Endothelial cell of umbilical vein (primary cell): ENCODE results near the gene FMN2. TPM values are rescaled to one million over a fixed set of nuclear protein-coding genes. Genes with fewer than 3 reads are reported as not detected.

Experiments used
- BruUV-seq: library from RNA; stranded (reverse); fragments of 400-500 nt; replicated peaks from 2 replicates; lab custom pipeline; 2021; lab: Mats Ljungman, UMichigan
- CTCF ChIA-PET: fragments of 300-600, 350-600 bp; sonication (Branson Sonifier 250); formaldehyde crosslinking; loops from one replicate; lab custom pipeline; 2021; ENCODE audit warnings: antibody characterized with exemption, inconsistent platforms; lab: Charles Lee
- POLR2A ChIA-PET: fragments of 300-600, 350-600 bp; sonication (Branson Sonifier 250); formaldehyde crosslinking; loops from one replicate; lab custom pipeline; 2021; ENCODE audit warnings: antibody characterized with exemption, inconsistent platforms; lab: Charles Lee
- DNase-seq: peaks from one replicate; pipeline ENCODE4 v3.0.0-alpha.2; 2011; ENCODE audit warnings: low read depth, low spot score
- FAIRE-seq: peaks from 2 replicates; lab custom pipeline; 2011; peaks lifted over from hg19 to GRCh38; lab: Jason Lieb, UNC
- H2AFZ ChIP-seq: 2 replicates; pipeline ENCODE4 v1.6.0; 2012; ENCODE audit warnings: low read depth, low read length, control low read depth, inconsistent platforms
- H3K27ac ChIP-seq: 2 replicates; pipeline ENCODE4 v1.5.1; 2011; ENCODE audit warnings: low read depth, mild to moderate bottlenecking, control low read depth, low read length, moderate library complexity; ENCODE audit not compliant: insufficient read depth
- H3K27me3 ChIP-seq, 2 experiments: 2 replicates each; pipeline versions ENCODE4 v1.6.0 to v1.6.1; 2011; ENCODE audit warnings: low read length in 2 of 2, mixed read lengths in 1 of 2; ENCODE audit not compliant: control insufficient read depth in 2 of 2, insufficient read depth in 2 of 2
- H3K36me3 ChIP-seq, 2 experiments: 2 replicates in 1 of 2; 3 replicates in 1 of 2; pipeline ENCODE4 v1.5.1; 2011; ENCODE audit warnings: low read length in 2 of 2, mild to moderate bottlenecking in 1 of 2, moderate library complexity in 1 of 2; ENCODE audit not compliant: control insufficient read depth in 2 of 2, insufficient read depth in 2 of 2; ENCODE audit errors: extremely low read depth in 1 of 2
- H3K4me1 ChIP-seq: 3 replicates; pipeline ENCODE4 v1.5.1; 2011; ENCODE audit warnings: mild to moderate bottlenecking, low read length; ENCODE audit not compliant: control insufficient read depth, insufficient read depth; ENCODE audit errors: extremely low read depth
- H3K4me2 ChIP-seq: 2 replicates; pipeline ENCODE4 v1.6.1; 2011; ENCODE audit warnings: low read length, control low read depth, mixed read lengths; ENCODE audit not compliant: insufficient read depth
- H3K4me3 ChIP-seq, 3 experiments: fragments of 200-600 bp in 1 of 3; sonication (generic), shearing (Covaris generic) in 1 of 3; replicated peaks in 1 of 3; 2 replicates each; pipeline ENCODE4 v1.5.1; 2011 to 2016; ENCODE audit warnings: control low read depth in 3 of 3, low read length in 3 of 3, mild to moderate bottlenecking in 2 of 3, inconsistent platforms in 1 of 3, low read depth in 1 of 3, moderate library complexity in 1 of 3; ENCODE audit not compliant: insufficient read depth in 1 of 3
- H3K79me2 ChIP-seq: 2 replicates; pipeline ENCODE4 v1.6.0; 2012; ENCODE audit warnings: low read length, inconsistent platforms; ENCODE audit not compliant: control insufficient read depth, insufficient read depth
- H3K9ac ChIP-seq: replicated peaks from 2 replicates; pipeline ENCODE3; 2011; ENCODE audit warnings: low read length, control low read depth; ENCODE audit not compliant: insufficient read depth; ENCODE audit errors: extremely low read depth
- H3K9me1 ChIP-seq: replicated peaks from 3 replicates; pipeline ENCODE4 v1.6.0; 2011; ENCODE audit warnings: mild to moderate bottlenecking, low read length; ENCODE audit not compliant: control insufficient read depth, insufficient read depth; ENCODE audit errors: extremely low read depth
- H3K9me3 ChIP-seq: replicated peaks from 2 replicates; pipeline ENCODE4 v1.5.1; 2012; ENCODE audit warnings: low read length, inconsistent platforms; ENCODE audit not compliant: control insufficient read depth, insufficient read depth
- H4K20me1 ChIP-seq: replicated peaks from 2 replicates; pipeline ENCODE3; 2011; ENCODE audit warnings: mild to moderate bottlenecking, low read length; ENCODE audit not compliant: control insufficient read depth, insufficient read depth; ENCODE audit errors: extremely low read depth
- EZH2 ChIP-seq: IDR thresholded peaks from 2 replicates; pipeline ENCODE4 v1.6.1; 2012; ENCODE audit warnings: borderline replicate concordance, low read depth, mild to moderate bottlenecking, moderate library complexity, low read length, inconsistent platforms; ENCODE audit not compliant: severe bottlenecking
- FOS ChIP-seq: IDR thresholded peaks from 2 replicates; pipeline ENCODE4 v1.6.1; 2011; ENCODE audit warnings: mild to moderate bottlenecking, low read length, moderate library complexity, borderline replicate concordance; ENCODE audit not compliant: insufficient read depth
- GATA2 ChIP-seq: IDR thresholded peaks from 2 replicates; pipeline ENCODE4 v1.7.0; 2011; ENCODE audit warnings: low read depth, mild to moderate bottlenecking, moderate library complexity, mixed read lengths, low read length; ENCODE audit not compliant: insufficient read length, insufficient read depth
- JUN ChIP-seq: IDR thresholded peaks from 2 replicates; pipeline ENCODE4 v1.6.1; 2011; ENCODE audit warnings: borderline replicate concordance, low read depth; ENCODE audit not compliant: insufficient read length, insufficient read depth
- MAX ChIP-seq: IDR thresholded peaks from 2 replicates; pipeline ENCODE4 v1.6.1; 2011; ENCODE audit not compliant: insufficient read depth, insufficient read length
- MYC ChIP-seq: IDR thresholded peaks from one replicate; pipeline ENCODE4 v1.6.1; 2011; ENCODE audit warnings: mild to moderate bottlenecking, low read depth, low read length
- POLR2A ChIP-seq: IDR thresholded peaks from 2 replicates; pipeline ENCODE4 v1.6.1; 2012; ENCODE audit warnings: low read depth, mild to moderate bottlenecking, control low read depth, low read length
- POLR2AphosphoS5 ChIP-seq: IDR thresholded peaks from 2 replicates; pipeline ENCODE4 v1.6.1; 2012; ENCODE audit warnings: low read depth, mild to moderate bottlenecking, control low read depth, low read length, moderate library complexity; ENCODE audit not compliant: insufficient read depth
- dilution Hi-C: fragments of 300-500 bp; cut with MboI; formaldehyde crosslinking; loops from one replicate; pipeline ENCODE4 v1.15.0; 2019; ENCODE audit warnings: low sequenced_read_pairs; ENCODE audit not compliant: extremely low pct_ligation_motif_present
- intact Hi-C: fragments of 100-400 bp; cut with micrococcal nuclease; formaldehyde crosslinking; loops from one replicate; pipeline ENCODE4 v1.10.0; 2022
- polyA plus RNA-seq, 4 experiments: library from polyadenylated mRNA; depleted of rRNA in 3 of 4; stranded (reverse) in 3 of 4; unstranded in 1 of 4; fragments of >200 nt; gene quantifications; 2 replicates each; pipeline versions ENCODE4 v1.2.1 to v1.2.3, GENCODE V29; 2011 to 2012; ENCODE audit warnings: missing spikeins in 1 of 4
- total RNA-seq: library from RNA; stranded (reverse); gene quantifications from 2 replicates; pipeline ENCODE4 v1.2.3, GENCODE V29; 2021
- TF ChIP-seq, protein P1 (sequence below), 2 donors: IDR thresholded peaks; 1 replicate in 1 of 2; 2 replicates in 1 of 2; pipeline ENCODE4 v1.5.1; 2011; ENCODE audit warnings: low read length in 2 of 2, mild to moderate bottlenecking in 2 of 2, moderate library complexity in 2 of 2, control low read depth in 1 of 2, inconsistent platforms in 1 of 2, low read depth in 1 of 2; ENCODE audit not compliant: insufficient read depth in 1 of 2; ENCODE audit errors: extremely low read depth in 1 of 2

Gene FMN2
- total and polyA plus RNA-seq, 2 donors (not counting 3 experiments of a cell fraction or from before 2014, with no cell fraction given) = not detected

DNA sequence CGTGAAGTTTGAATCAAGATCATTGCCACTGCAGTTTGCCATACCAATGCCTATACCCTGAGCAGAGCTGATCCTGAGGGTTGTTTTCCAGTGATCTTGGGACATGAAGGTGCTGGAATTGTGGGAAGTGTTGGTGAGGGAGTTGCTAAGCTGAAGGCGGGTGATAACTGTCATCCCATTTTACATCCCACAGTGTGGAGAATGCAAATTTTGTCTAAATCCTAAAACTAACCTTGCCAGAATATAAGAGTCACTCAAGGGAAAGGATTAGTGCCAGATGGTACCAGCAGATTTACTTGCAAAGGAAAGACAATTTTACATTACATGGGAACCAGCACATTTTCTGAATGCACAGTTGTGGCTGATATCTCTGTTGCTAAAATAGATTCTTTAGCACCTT is 78.6 kb downstream of the FMN2 start:
- H3K27ac ChIP-seq = no peak overlapping the region
- POLR2A ChIA-PET = no interaction called here
- intact Hi-C loops (no loop called here), dilution Hi-C loops (no loop called here)
- H3K9me3 ChIP-seq = no peaks in the 10 kb centered on the region
- no TSS peak for BruUV-seq
- no peak overlapping the region for H3K4me2 ChIP-seq
- no peaks in the 10 kb centered on the region for H3K36me3 ChIP-seq
- no peaks in the 10 kb centered on the region for H3K27me3 ChIP-seq
- FAIRE-seq = no peak
- no peak overlapping the region for H2AFZ ChIP-seq
- TF ChIP-seq, protein P1, sequence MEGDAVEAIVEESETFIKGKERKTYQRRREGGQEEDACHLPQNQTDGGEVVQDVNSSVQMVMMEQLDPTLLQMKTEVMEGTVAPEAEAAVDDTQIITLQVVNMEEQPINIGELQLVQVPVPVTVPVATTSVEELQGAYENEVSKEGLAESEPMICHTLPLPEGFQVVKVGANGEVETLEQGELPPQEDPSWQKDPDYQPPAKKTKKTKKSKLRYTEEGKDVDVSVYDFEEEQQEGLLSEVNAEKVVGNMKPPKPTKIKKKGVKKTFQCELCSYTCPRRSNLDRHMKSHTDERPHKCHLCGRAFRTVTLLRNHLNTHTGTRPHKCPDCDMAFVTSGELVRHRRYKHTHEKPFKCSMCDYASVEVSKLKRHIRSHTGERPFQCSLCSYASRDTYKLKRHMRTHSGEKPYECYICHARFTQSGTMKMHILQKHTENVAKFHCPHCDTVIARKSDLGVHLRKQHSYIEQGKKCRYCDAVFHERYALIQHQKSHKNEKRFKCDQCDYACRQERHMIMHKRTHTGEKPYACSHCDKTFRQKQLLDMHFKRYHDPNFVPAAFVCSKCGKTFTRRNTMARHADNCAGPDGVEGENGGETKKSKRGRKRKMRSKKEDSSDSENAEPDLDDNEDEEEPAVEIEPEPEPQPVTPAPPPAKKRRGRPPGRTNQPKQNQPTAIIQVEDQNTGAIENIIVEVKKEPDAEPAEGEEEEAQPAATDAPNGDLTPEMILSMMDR (IDR thresholded peaks at IDR 0.05; ENCODE audit: extremely low read depth in 1 of 2, insufficient read depth in 1 of 2, low read depth in 1 of 2, low read length in 2 of 2) = no peak
- TF ChIP-seq MYC = no peak
- TF ChIP-seq JUN = no peak
- TF ChIP-seq FOS = no peak
- no peak for TF ChIP-seq GATA2
- TF ChIP-seq POLR2AphosphoS5 = no peak
- no peak for TF ChIP-seq MAX
- no peak for TF ChIP-seq POLR2A
- no peak for TF ChIP-seq EZH2
- H3K9me1 ChIP-seq = no peaks in the 10 kb centered on the region
- H3K9ac ChIP-seq = no peak overlapping the region
- H4K20me1 ChIP-seq = no peaks in the 10 kb centered on the region
- H3K4me3 ChIP-seq = no peak overlapping the region
- CTCF ChIA-PET = no interaction called here
- no peak for DNase-seq
- H3K4me1 ChIP-seq = no peaks in the 10 kb centered on the region
- H3K79me2 ChIP-seq = no peaks in the 10 kb centered on the region
